Measurements from ENCODE around the gene GRAMD1B. TPM values are rescaled to one million over a fixed set of nuclear protein-coding genes. Genes with fewer than 3 reads are reported as not detected.
"Not testable (repeated sequence)": the region's sequence is repeated elsewhere in the genome, so short reads cannot be mapped to it uniquely, and the experiment has no call there.

The GRAMD1B gene
- total and polyA plus RNA-seq, 2 donors (not counting 1 experiment from before 2014, with no cell fraction given): 0.83 to 1.5 TPM

- Histone ChIP-seq H3K27ac (ENCODE audit: insufficient read depth, low read length) (no peak overlapping the region), H3K79me2 (ENCODE audit: control insufficient read depth, insufficient read depth, low read length) (no peaks in the 10 kb centered on the region), H3K4me2 (ENCODE audit: extremely low read depth, insufficient read depth, low read length) (no peak overlapping the region), H3K27me3 (ENCODE audit: control insufficient read depth, insufficient read depth, low read length) (peaks cover 3% of the 10 kb centered on the region), H3K9ac (ENCODE audit: insufficient read depth, low read length) (no peak overlapping the region), H3K36me3 (ENCODE audit: control insufficient read depth, insufficient read depth, low read length) (no peaks in the 10 kb centered on the region), H2AFZ (ENCODE audit: low read length) (no peak overlapping the region), H3K4me3 (replicated peaks in 1 of 4; ENCODE audit: control extremely low read depth in 1 of 4, insufficient read depth in 1 of 4, low read depth in 3 of 4, low read length in 4 of 4) (no peak overlapping the region), H3K9me3 (ENCODE audit: control insufficient read depth, insufficient read depth, low read depth, low read length) (no peaks in the 10 kb centered on the region), H4K20me1 (ENCODE audit: control insufficient read depth, extremely low read depth, insufficient read depth, low read length) (no peaks in the 10 kb centered on the region), H3K4me1 (ENCODE audit: control insufficient read depth, extremely low read depth, insufficient read depth, low read length) (no peaks in the 10 kb centered on the region)
- TF ChIP-seq, protein P1, sequence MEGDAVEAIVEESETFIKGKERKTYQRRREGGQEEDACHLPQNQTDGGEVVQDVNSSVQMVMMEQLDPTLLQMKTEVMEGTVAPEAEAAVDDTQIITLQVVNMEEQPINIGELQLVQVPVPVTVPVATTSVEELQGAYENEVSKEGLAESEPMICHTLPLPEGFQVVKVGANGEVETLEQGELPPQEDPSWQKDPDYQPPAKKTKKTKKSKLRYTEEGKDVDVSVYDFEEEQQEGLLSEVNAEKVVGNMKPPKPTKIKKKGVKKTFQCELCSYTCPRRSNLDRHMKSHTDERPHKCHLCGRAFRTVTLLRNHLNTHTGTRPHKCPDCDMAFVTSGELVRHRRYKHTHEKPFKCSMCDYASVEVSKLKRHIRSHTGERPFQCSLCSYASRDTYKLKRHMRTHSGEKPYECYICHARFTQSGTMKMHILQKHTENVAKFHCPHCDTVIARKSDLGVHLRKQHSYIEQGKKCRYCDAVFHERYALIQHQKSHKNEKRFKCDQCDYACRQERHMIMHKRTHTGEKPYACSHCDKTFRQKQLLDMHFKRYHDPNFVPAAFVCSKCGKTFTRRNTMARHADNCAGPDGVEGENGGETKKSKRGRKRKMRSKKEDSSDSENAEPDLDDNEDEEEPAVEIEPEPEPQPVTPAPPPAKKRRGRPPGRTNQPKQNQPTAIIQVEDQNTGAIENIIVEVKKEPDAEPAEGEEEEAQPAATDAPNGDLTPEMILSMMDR (conservative IDR thresholded peaks at IDR 0.05 in 1 of 2, IDR thresholded peaks at IDR 0.05 in 1 of 2; ENCODE audit: low read depth in 1 of 2, low read length in 2 of 2): no peak
- TF ChIP-seq EZH2 (IDR thresholded peaks at IDR 0.05; ENCODE audit: low read length, missing control alignments): no peak
- DNase-seq (ENCODE audit: low read depth in 2 of 2): no peak
Observed at GRCh38 chr11:123570939-123571580, 141.0 kb downstream of the GRAMD1B start.

DNA sequence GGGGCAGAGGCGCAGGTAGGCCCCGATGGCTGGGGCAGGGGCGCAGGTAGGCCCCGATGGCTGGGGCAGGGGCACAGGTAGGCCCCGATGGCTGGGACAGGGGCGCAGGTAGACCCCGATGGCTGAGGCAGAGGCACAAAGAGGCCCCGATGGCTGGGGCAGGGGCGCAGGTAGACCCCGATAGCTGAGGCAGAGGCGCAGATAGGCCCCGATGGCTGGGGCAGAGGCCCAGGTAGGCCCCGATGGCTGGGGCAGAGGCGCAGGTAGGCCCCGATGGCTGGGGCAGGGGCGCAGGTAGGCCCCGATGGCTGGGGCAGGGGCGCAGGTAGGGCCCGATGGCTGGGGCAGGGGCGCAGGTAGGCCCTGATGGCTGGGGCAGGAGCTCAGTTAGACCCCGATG is 142.7 kb downstream of the GRAMD1B start:
- not testable (repeated sequence) for H3K9me3 ChIP-seq (ENCODE audit: control insufficient read depth, insufficient read depth, low read depth, low read length); H3K27me3 ChIP-seq (ENCODE audit: control insufficient read depth, insufficient read depth, low read length); DNase-seq (ENCODE audit: low read depth in 2 of 2); H3K79me2 ChIP-seq (ENCODE audit: control insufficient read depth, insufficient read depth, low read length); H3K9ac ChIP-seq (ENCODE audit: insufficient read depth, low read length); H3K4me1 ChIP-seq (ENCODE audit: control insufficient read depth, extremely low read depth, insufficient read depth, low read length); H3K4me3 ChIP-seq (replicated peaks in 1 of 4; ENCODE audit: control extremely low read depth in 1 of 4, insufficient read depth in 1 of 4, low read depth in 3 of 4, low read length in 4 of 4); H3K27ac ChIP-seq (ENCODE audit: insufficient read depth, low read length); H3K36me3 ChIP-seq (ENCODE audit: control insufficient read depth, insufficient read depth, low read length); H4K20me1 ChIP-seq (ENCODE audit: control insufficient read depth, extremely low read depth, insufficient read depth, low read length); H3K4me2 ChIP-seq (ENCODE audit: extremely low read depth, insufficient read depth, low read length); H2AFZ ChIP-seq (ENCODE audit: low read length)

- H3K79me2 ChIP-seq (ENCODE audit: control insufficient read depth, insufficient read depth, low read length): no peaks in the 10 kb centered on the region
- no peak for DNase-seq (ENCODE audit: low read depth in 2 of 2)
- TF ChIP-seq, protein P1 (conservative IDR thresholded peaks at IDR 0.05 in 1 of 2, IDR thresholded peaks at IDR 0.05 in 1 of 2; ENCODE audit: low read depth in 1 of 2, low read length in 2 of 2): no peak
- no peak for TF ChIP-seq EZH2 (IDR thresholded peaks at IDR 0.05; ENCODE audit: low read length, missing control alignments)
Observed at GRCh38 chr11:123573286-123573685, 143.2 kb downstream of the GRAMD1B start.

More at GRCh38 chr11:123573286-123573685, 143.2 kb downstream of the GRAMD1B start:
- H3K9me3 ChIP-seq (ENCODE audit: control insufficient read depth, insufficient read depth, low read depth, low read length): no peaks in the 10 kb centered on the region
- H4K20me1 ChIP-seq (ENCODE audit: control insufficient read depth, extremely low read depth, insufficient read depth, low read length): no peaks in the 10 kb centered on the region
- no peak overlapping the region for H3K27ac ChIP-seq (ENCODE audit: insufficient read depth, low read length)
- no peak overlapping the region for H2AFZ ChIP-seq (ENCODE audit: low read length)
- H3K4me3 ChIP-seq (replicated peaks in 1 of 4; ENCODE audit: control extremely low read depth in 1 of 4, insufficient read depth in 1 of 4, low read depth in 3 of 4, low read length in 4 of 4): no peak overlapping the region
- no peaks in the 10 kb centered on the region for H3K4me1 ChIP-seq (ENCODE audit: control insufficient read depth, extremely low read depth, insufficient read depth, low read length)
- H3K27me3 ChIP-seq (ENCODE audit: control insufficient read depth, insufficient read depth, low read length): peaks cover 3% of the 10 kb centered on the region
- H3K36me3 ChIP-seq (ENCODE audit: control insufficient read depth, insufficient read depth, low read length): no peaks in the 10 kb centered on the region
- H3K9ac ChIP-seq (ENCODE audit: insufficient read depth, low read length): no peak overlapping the region
- H3K4me2 ChIP-seq (ENCODE audit: extremely low read depth, insufficient read depth, low read length): no peak overlapping the region

Data from fibroblast of lung (primary cell).